D341Med (cell line): ENCODE results near the gene MTUS2.
A peak's percentile ranks its signal among the peaks of the same experiment; 100 is the strongest.
"Not testable (repeated sequence)": the region's sequence is repeated elsewhere in the genome, so short reads cannot be mapped to it uniquely, and the experiment has no call there.

Experiments used
- DNase-seq: peaks from one replicate; pipeline ENCODE4 v3.0.0; 2012; ENCODE audit warnings: low spot score

MTUS2 gene

GRCh38 chr13:29324601-29325000 lies 504.5 kb downstream of the MTUS2 start:
- no peak for DNase-seq

GRCh38 chr13:29328501-29328900 lies 508.4 kb downstream of the MTUS2 start:
- DNase-seq = no peak

GRCh38 chr13:29336356-29336755 lies 516.2 kb downstream of the MTUS2 start:
- DNase-seq = no peak

- DNase-seq = no peak
Observed at GRCh38 chr13:29339386-29340272, 519.5 kb downstream of the MTUS2 start.

- DNase-seq = not testable (repeated sequence)
Observed at GRCh38 chr13:29345860-29346582, 525.9 kb downstream of the MTUS2 start.

- DNase-seq = no peak
Observed at GRCh38 chr13:29355029-29355428, 534.9 kb downstream of the MTUS2 start.

- DNase-seq = no peak
Observed at GRCh38 chr13:29359181-29359580, 539.0 kb downstream of the MTUS2 start.

- no peak for DNase-seq
Observed at GRCh38 chr13:29361716-29362115, 541.6 kb downstream of the MTUS2 start.

- peak; percentile 73 for DNase-seq
Observed at GRCh38 chr13:29362849-29363604, 542.9 kb downstream of the MTUS2 start.

GRCh38 chr13:29369060-29369743 lies 549.1 kb downstream of the MTUS2 start:
- DNase-seq = peak; percentile 41

- DNase-seq = no peak
Observed at GRCh38 chr13:29379281-29379680, 559.1 kb downstream of the MTUS2 start.

- DNase-seq = no peak
Observed at GRCh38 chr13:29379865-29380264, 559.7 kb downstream of the MTUS2 start.

GRCh38 chr13:29382021-29382420 lies 561.9 kb downstream of the MTUS2 start:
- no peak for DNase-seq

- no peak for DNase-seq
Observed at GRCh38 chr13:29383476-29383875, 563.3 kb downstream of the MTUS2 start.

GRCh38 chr13:29384466-29384865 lies 564.3 kb downstream of the MTUS2 start:
- no peak for DNase-seq

GRCh38 chr13:29384871-29385270 lies 564.7 kb downstream of the MTUS2 start:
- DNase-seq = no peak

- no peak for DNase-seq
Observed at GRCh38 chr13:29386246-29386645, 566.1 kb downstream of the MTUS2 start.

GRCh38 chr13:29390598-29390997 lies 570.5 kb downstream of the MTUS2 start:
- DNase-seq = not testable (repeated sequence)

GRCh38 chr13:29396446-29396845 lies 576.3 kb downstream of the MTUS2 start:
- DNase-seq = no peak

- DNase-seq = no peak
Observed at GRCh38 chr13:29397265-29397664, 577.1 kb downstream of the MTUS2 start.

- DNase-seq = no peak
Observed at GRCh38 chr13:29402166-29402636, 582.1 kb downstream of the MTUS2 start.

- DNase-seq = no peak
Observed at GRCh38 chr13:29405401-29405800, 585.3 kb downstream of the MTUS2 start.
